ENCODE results near the gene SHANK2. TPM values are rescaled to one million over a fixed set of nuclear protein-coding genes. Genes with fewer than 3 reads are reported as not detected.

SHANK2 gene
- total and polyA plus RNA-seq, 2 of the 4 experiments (the other 2 are of a cell fraction), result 1.6 to 2.2 TPM

DNA sequence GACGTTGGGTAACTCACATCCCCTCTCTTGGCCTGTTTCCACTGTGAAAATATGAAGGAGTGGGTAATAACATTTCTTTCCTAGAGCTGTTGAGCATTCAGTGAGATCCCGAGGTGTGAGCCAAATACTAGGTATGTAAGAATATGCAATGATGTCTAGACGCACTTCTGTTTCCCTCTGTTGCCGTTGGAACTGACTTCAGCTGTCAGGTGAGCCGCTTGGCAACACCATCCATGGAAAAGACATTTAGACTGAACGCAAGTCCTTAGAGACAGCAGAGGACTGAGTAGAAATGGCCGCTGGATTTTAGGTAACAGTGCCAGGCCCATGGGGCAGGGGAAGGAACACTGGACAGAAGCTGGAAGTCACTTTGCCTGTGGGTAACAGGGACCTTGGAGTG lies 29.5 kb upstream of the SHANK2 start:
- no CpG with 5 or more reads among the region's 7 CpGs for WGBS, 2 experiments (ENCODE audit: extremely low coverage in 2 of 2, insufficient read length in 1 of 2)
- H3K4me2 ChIP-seq (ENCODE audit: low read depth, low read length), result no peak overlapping the region
- H3K79me1 ChIP-seq (ENCODE audit: low read depth in 1 of 2, low read length in 2 of 2), result no peaks in the 10 kb centered on the region
- no peak overlapping the region for H4K5ac ChIP-seq (ENCODE audit: low read depth, low read length)
- H2AK5ac ChIP-seq (ENCODE audit: low read depth, low read length), result peak overlapping the region; percentile 54; the same call in 1 of the 2 replicates
- ATAC-seq (ENCODE audit: low read depth) (no peak), DNase-seq (no peak)
- H3K23ac ChIP-seq (ENCODE audit: low read depth, low read length), result no peak overlapping the region
- dilution Hi-C loops (cut with HindIII; ENCODE audit: low sequenced_read_pairs, unreplicated experiment) (no loop called here), in situ Hi-C loops (cut with MboI; ENCODE audit: low sequenced_read_pairs) (no loop called here), intact Hi-C loops (cut with micrococcal nuclease) (no loop called here)
- ChIA-PET POLR2A (ENCODE audit: unreplicated experiment) (no interaction called here), CTCF (no interaction called here)
- no peak overlapping the region for H3K4ac ChIP-seq (ENCODE audit: low read depth, low read length)
- H4K91ac ChIP-seq (ENCODE audit: insufficient read depth, low read depth, low read length), result no peak overlapping the region
- no peak overlapping the region for H3K56ac ChIP-seq (ENCODE audit: extremely low read depth, insufficient read depth, low read length)
- H3K4me3 ChIP-seq (ENCODE audit: insufficient read depth, low read depth, low read length), result no peak overlapping the region
- H2BK120ac ChIP-seq (ENCODE audit: low read depth, low read length), result no peak overlapping the region
- no peak overlapping the region for H3K14ac ChIP-seq (replicated peaks; ENCODE audit: low read depth, low read length)
- no peaks in the 10 kb centered on the region for H3K36me3 ChIP-seq (ENCODE audit: control insufficient read depth, insufficient read depth, low read length)
- peaks cover 3% of the 10 kb centered on the region; the same call in 1 of the 2 replicates for H3K9me1 ChIP-seq (ENCODE audit: insufficient read depth, low read length)
- H2AK9ac ChIP-seq (replicated peaks; ENCODE audit: low read depth, low read length, poor library complexity), result no peak overlapping the region
- no peak overlapping the region for H3K9ac ChIP-seq (ENCODE audit: low read depth, low read length)
- H2BK15ac ChIP-seq (ENCODE audit: low read depth, low read length), result no peak overlapping the region
- no TSS peak for BruUV-seq (replicated peaks)
- H4K20me1 ChIP-seq (ENCODE audit: insufficient read depth, low read length), result 0 out of 2 replicates have a peak, but pooled peaks cover 4% of the 10 kb centered on the region
- H3K9me3 ChIP-seq (ENCODE audit: control insufficient read depth, insufficient read depth, low read length), result no peaks in the 10 kb centered on the region
- peaks cover 8% of the 10 kb centered on the region for H3K27me3 ChIP-seq (ENCODE audit: control insufficient read depth, insufficient read depth, low read length)
- H2BK20ac ChIP-seq (ENCODE audit: low read depth, low read length), result no peak overlapping the region
- no peak for TF ChIP-seq SMC3 (IDR thresholded peaks at IDR 0.05; ENCODE audit: low read depth, low read length)
- no peak for TF ChIP-seq RFX5 (IDR thresholded peaks at IDR 0.05; ENCODE audit: low read depth, low read length)
- TF ChIP-seq MXI1 (IDR thresholded peaks at IDR 0.05; ENCODE audit: borderline replicate concordance, low read depth, low read length), result no peak
- TF ChIP-seq RCOR1 (IDR thresholded peaks at IDR 0.05; ENCODE audit: insufficient replicate concordance, low read length), result no peak
- no peak for TF ChIP-seq POLR2A (IDR thresholded peaks at IDR 0.05; ENCODE audit: low read depth, low read length)
- no peak for TF ChIP-seq BHLHE40 (IDR thresholded peaks at IDR 0.05; ENCODE audit: low read depth, low read length)
- no peak for TF ChIP-seq RAD21 (IDR thresholded peaks at IDR 0.05; ENCODE audit: low read length)
- TF ChIP-seq CEBPB (IDR thresholded peaks at IDR 0.05; ENCODE audit: low read depth, low read length), result no peak
- TF ChIP-seq MAZ (IDR thresholded peaks at IDR 0.05; ENCODE audit: borderline replicate concordance, low read depth, low read length), result no peak
- TF ChIP-seq, protein P1, sequence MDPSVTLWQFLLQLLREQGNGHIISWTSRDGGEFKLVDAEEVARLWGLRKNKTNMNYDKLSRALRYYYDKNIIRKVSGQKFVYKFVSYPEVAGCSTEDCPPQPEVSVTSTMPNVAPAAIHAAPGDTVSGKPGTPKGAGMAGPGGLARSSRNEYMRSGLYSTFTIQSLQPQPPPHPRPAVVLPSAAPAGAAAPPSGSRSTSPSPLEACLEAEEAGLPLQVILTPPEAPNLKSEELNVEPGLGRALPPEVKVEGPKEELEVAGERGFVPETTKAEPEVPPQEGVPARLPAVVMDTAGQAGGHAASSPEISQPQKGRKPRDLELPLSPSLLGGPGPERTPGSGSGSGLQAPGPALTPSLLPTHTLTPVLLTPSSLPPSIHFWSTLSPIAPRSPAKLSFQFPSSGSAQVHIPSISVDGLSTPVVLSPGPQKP (IDR thresholded peaks at IDR 0.05; ENCODE audit: borderline replicate concordance, low read depth, low read length), result no peak
- TF ChIP-seq, protein P2, sequence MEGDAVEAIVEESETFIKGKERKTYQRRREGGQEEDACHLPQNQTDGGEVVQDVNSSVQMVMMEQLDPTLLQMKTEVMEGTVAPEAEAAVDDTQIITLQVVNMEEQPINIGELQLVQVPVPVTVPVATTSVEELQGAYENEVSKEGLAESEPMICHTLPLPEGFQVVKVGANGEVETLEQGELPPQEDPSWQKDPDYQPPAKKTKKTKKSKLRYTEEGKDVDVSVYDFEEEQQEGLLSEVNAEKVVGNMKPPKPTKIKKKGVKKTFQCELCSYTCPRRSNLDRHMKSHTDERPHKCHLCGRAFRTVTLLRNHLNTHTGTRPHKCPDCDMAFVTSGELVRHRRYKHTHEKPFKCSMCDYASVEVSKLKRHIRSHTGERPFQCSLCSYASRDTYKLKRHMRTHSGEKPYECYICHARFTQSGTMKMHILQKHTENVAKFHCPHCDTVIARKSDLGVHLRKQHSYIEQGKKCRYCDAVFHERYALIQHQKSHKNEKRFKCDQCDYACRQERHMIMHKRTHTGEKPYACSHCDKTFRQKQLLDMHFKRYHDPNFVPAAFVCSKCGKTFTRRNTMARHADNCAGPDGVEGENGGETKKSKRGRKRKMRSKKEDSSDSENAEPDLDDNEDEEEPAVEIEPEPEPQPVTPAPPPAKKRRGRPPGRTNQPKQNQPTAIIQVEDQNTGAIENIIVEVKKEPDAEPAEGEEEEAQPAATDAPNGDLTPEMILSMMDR (conservative IDR thresholded peaks at IDR 0.05; ENCODE audit: low read depth, low read length), result no peak
- TF ChIP-seq, protein P3, sequence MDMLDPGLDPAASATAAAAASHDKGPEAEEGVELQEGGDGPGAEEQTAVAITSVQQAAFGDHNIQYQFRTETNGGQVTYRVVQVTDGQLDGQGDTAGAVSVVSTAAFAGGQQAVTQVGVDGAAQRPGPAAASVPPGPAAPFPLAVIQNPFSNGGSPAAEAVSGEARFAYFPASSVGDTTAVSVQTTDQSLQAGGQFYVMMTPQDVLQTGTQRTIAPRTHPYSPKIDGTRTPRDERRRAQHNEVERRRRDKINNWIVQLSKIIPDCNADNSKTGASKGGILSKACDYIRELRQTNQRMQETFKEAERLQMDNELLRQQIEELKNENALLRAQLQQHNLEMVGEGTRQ (IDR thresholded peaks at IDR 0.05; ENCODE audit: low read depth, low read length), result no peak
- H3K4me1 ChIP-seq (ENCODE audit: control insufficient read depth, insufficient read depth, low read length), result peaks cover 5% of the 10 kb centered on the region
- no peak overlapping the region for H3K27ac ChIP-seq (ENCODE audit: insufficient read depth, low read length)
- H2AFZ ChIP-seq (replicated peaks; ENCODE audit: low read length, poor library complexity), result no peak overlapping the region
- no peak overlapping the region for H3K18ac ChIP-seq (ENCODE audit: low read depth, low read length)
- no peak overlapping the region for H2BK5ac ChIP-seq (ENCODE audit: low read depth, low read length, poor library complexity, severe bottlenecking)
- no peak overlapping the region for H4K8ac ChIP-seq (ENCODE audit: low read depth in 2 of 2, low read length in 2 of 2)
